Measurements from ENCODE around the gene ANO2.

- TF ChIP-seq GATA3 (IDR thresholded peaks at IDR 0.05; ENCODE audit: low read depth, low read length) = no peak
- no peak for TF ChIP-seq GATA2 (IDR thresholded peaks at IDR 0.05; ENCODE audit: low read depth, low read length)
Measured at GRCh38 chr12:5913387-5913786, 31.7 kb downstream of the ANO2 start.
